IMR-90 (cell line): Measurements from ENCODE around the gene RCBTB1. TPM values are rescaled to one million over a fixed set of nuclear protein-coding genes. Genes with fewer than 3 reads are reported as not detected.

Source experiments
- ATAC-seq: fragments of 200-7000 bp; cut with Tn5 transposase; 2 replicates; pipeline ENCODE4 v1.9.1; 2020; ENCODE audit warnings: low read depth, mild to moderate bottlenecking, moderate library complexity
- BruUV-seq: library from RNA; stranded (reverse); fragments of 400-500 nt; replicated peaks from 2 replicates; lab custom pipeline; 2021; lab: Mats Ljungman, UMichigan
- CTCF ChIA-PET: fragments of 300-600 bp; formaldehyde crosslinking; extraction: SDS; loops from one replicate; lab custom pipeline; 2021; ENCODE audit warnings: antibody characterized with exemption; lab: Yijun Ruan, JAX
- POLR2A ChIA-PET: fragments of 300-600 bp; sonication (Branson Sonifier 250); formaldehyde crosslinking; loops from one replicate; lab custom pipeline; 2022; ENCODE audit warnings: antibody characterized with exemption; ENCODE audit not compliant: unreplicated experiment; lab: Charles Lee
- DNase-seq: peaks from one replicate; pipeline ENCODE4 v3.0.0; 2013
- H2AFZ ChIP-seq: replicated peaks from 2 replicates; pipeline ENCODE3; 2013; ENCODE audit warnings: low read length, mild to moderate bottlenecking; ENCODE audit not compliant: poor library complexity
- H2AK5ac ChIP-seq: 2 replicates; pipeline ENCODE4 v1.6.1; 2013; ENCODE audit warnings: low read depth, low read length, inconsistent platforms
- H2AK9ac ChIP-seq: replicated peaks from 2 replicates; pipeline ENCODE3; 2013; ENCODE audit warnings: mild to moderate bottlenecking, low read depth, low read length, moderate library complexity; ENCODE audit not compliant: poor library complexity
- H2BK120ac ChIP-seq: 2 replicates; pipeline ENCODE4 v1.6.1; 2013; ENCODE audit warnings: low read depth, low read length, inconsistent platforms
- H2BK15ac ChIP-seq: 3 replicates; pipeline ENCODE4 v1.6.1; 2013; ENCODE audit warnings: low read depth, low read length, inconsistent platforms
- H2BK20ac ChIP-seq: 2 replicates; pipeline ENCODE4 v1.6.1; 2013; ENCODE audit warnings: low read depth, mild to moderate bottlenecking, inconsistent platforms, low read length, moderate library complexity
- H2BK5ac ChIP-seq: 2 replicates; pipeline ENCODE4 v1.6.1; 2013; ENCODE audit warnings: mild to moderate bottlenecking, low read depth, low read length, inconsistent platforms; ENCODE audit not compliant: poor library complexity, severe bottlenecking
- H3K14ac ChIP-seq: replicated peaks from 2 replicates; pipeline ENCODE4 v1.6.1; 2013; ENCODE audit warnings: low read depth, low read length, inconsistent platforms
- H3K18ac ChIP-seq: 2 replicates; pipeline ENCODE4 v1.6.1; 2013; ENCODE audit warnings: low read depth, low read length, control low read depth
- H3K23ac ChIP-seq: 2 replicates; pipeline ENCODE4 v1.6.1; 2013; ENCODE audit warnings: low read depth, low read length, inconsistent platforms
- H3K27ac ChIP-seq: 2 replicates; pipeline ENCODE4 v1.5.1; 2013; ENCODE audit warnings: mild to moderate bottlenecking, control low read depth, low read length; ENCODE audit not compliant: insufficient read depth
- H3K27me3 ChIP-seq: 2 replicates; pipeline ENCODE4 v1.6.1; 2013; ENCODE audit warnings: low read length; ENCODE audit not compliant: control insufficient read depth, insufficient read depth
- H3K36me3 ChIP-seq: 2 replicates; pipeline ENCODE4 v1.6.1; 2013; ENCODE audit warnings: low read length, mixed read lengths; ENCODE audit not compliant: control insufficient read depth, insufficient read depth
- H3K4ac ChIP-seq: 2 replicates; pipeline ENCODE4 v1.6.1; 2013; ENCODE audit warnings: low read depth, low read length, inconsistent platforms
- H3K4me1 ChIP-seq: 2 replicates; pipeline ENCODE4 v1.6.1; 2013; ENCODE audit warnings: low read length, mixed read lengths; ENCODE audit not compliant: control insufficient read depth, insufficient read depth
- H3K4me2 ChIP-seq: 2 replicates; pipeline ENCODE4 v1.6.1; 2013; ENCODE audit warnings: low read depth, mild to moderate bottlenecking, control low read depth, low read length, moderate library complexity
- H3K4me3 ChIP-seq: 2 replicates; pipeline ENCODE4 v1.5.1; 2013; ENCODE audit warnings: low read depth, mild to moderate bottlenecking, control low read depth, low read length, moderate library complexity; ENCODE audit not compliant: insufficient read depth
- H3K56ac ChIP-seq: 2 replicates; pipeline ENCODE4 v1.6.1; 2013; ENCODE audit warnings: low read length, inconsistent platforms; ENCODE audit not compliant: insufficient read depth; ENCODE audit errors: extremely low read depth
- H3K79me1 ChIP-seq, 2 experiments: 2 replicates each; pipeline ENCODE4 v1.6.1; 2013; ENCODE audit warnings: low read length in 2 of 2, inconsistent platforms in 1 of 2, low read depth in 1 of 2
- H3K9ac ChIP-seq: 2 replicates; pipeline ENCODE4 v1.6.1; 2013; ENCODE audit warnings: low read depth, low read length, control low read depth
- H3K9me1 ChIP-seq: 2 replicates; pipeline ENCODE4 v1.6.1; 2013; ENCODE audit warnings: low read length, inconsistent platforms; ENCODE audit not compliant: insufficient read depth
- H3K9me3 ChIP-seq: 2 replicates; pipeline ENCODE4 v1.6.1; 2013; ENCODE audit warnings: low read length; ENCODE audit not compliant: control insufficient read depth, insufficient read depth
- H4K20me1 ChIP-seq: 2 replicates; pipeline ENCODE4 v1.6.1; 2013; ENCODE audit warnings: low read length, inconsistent platforms; ENCODE audit not compliant: insufficient read depth
- H4K5ac ChIP-seq: 2 replicates; pipeline ENCODE4 v1.6.1; 2013; ENCODE audit warnings: mild to moderate bottlenecking, low read depth, low read length, control low read depth
- H4K8ac ChIP-seq, 2 experiments: 2 replicates each; pipeline ENCODE4 v1.6.1; 2013; ENCODE audit warnings: low read depth in 2 of 2, low read length in 2 of 2, control low read depth in 1 of 2, inconsistent platforms in 1 of 2
- H4K91ac ChIP-seq: 2 replicates; pipeline ENCODE4 v1.6.1; 2013; ENCODE audit warnings: low read depth, low read length, inconsistent platforms; ENCODE audit not compliant: insufficient read depth
- BHLHE40 ChIP-seq: fragments of 150-350 bp; IDR thresholded peaks from 2 replicates; pipeline ENCODE4 v1.6.1; 2016; ENCODE audit warnings: mild to moderate bottlenecking, low read depth, low read length
- CEBPB ChIP-seq: IDR thresholded peaks from 2 replicates; pipeline ENCODE4 v1.6.1; 2012; ENCODE audit warnings: low read depth, low read length, improper control_type of control experiment
- CHD1 ChIP-seq: IDR thresholded peaks from 2 replicates; pipeline ENCODE4 v1.6.1; 2012; ENCODE audit warnings: low read depth, low read length, improper control_type of control experiment
- CTCF ChIP-seq: conservative IDR thresholded peaks from 2 replicates; pipeline ENCODE4 v1.5.1; 2012; ENCODE audit warnings: mild to moderate bottlenecking, low read depth, low read length, improper control_type of control experiment
- ELK1 ChIP-seq: fragments of 150-350 bp; IDR thresholded peaks from 2 replicates; pipeline ENCODE4 v1.6.1; 2016; ENCODE audit warnings: low read depth, mild to moderate bottlenecking, low read length, moderate library complexity, borderline replicate concordance
- FOS ChIP-seq: fragments of 150-350 bp; IDR thresholded peaks from 2 replicates; pipeline ENCODE4 v1.6.1; 2016; ENCODE audit warnings: low read depth, low read length
- MAFK ChIP-seq: IDR thresholded peaks from 2 replicates; pipeline ENCODE4 v1.6.1; 2012; ENCODE audit warnings: low read depth, low read length, improper control_type of control experiment
- MAZ ChIP-seq: IDR thresholded peaks from 2 replicates; pipeline ENCODE4 v1.6.1; 2012; ENCODE audit warnings: low read depth, mild to moderate bottlenecking, low read length, improper control_type of control experiment, moderate library complexity, borderline replicate concordance
- MXI1 ChIP-seq: IDR thresholded peaks from 2 replicates; pipeline ENCODE4 v1.6.1; 2012; ENCODE audit warnings: low read depth, mild to moderate bottlenecking, low read length, moderate library complexity, borderline replicate concordance
- NFE2L2 ChIP-seq: fragments of 150-350 bp; IDR thresholded peaks from 2 replicates; pipeline ENCODE4 v1.6.1; 2016; ENCODE audit warnings: low read depth, mild to moderate bottlenecking, low read length
- POLR2A ChIP-seq: IDR thresholded peaks from 2 replicates; pipeline ENCODE4 v1.6.1; 2012; ENCODE audit warnings: mild to moderate bottlenecking, low read depth, low read length
- RAD21 ChIP-seq: IDR thresholded peaks from 2 replicates; pipeline ENCODE4 v1.6.1; 2012; ENCODE audit warnings: low read length, improper control_type of control experiment
- RCOR1 ChIP-seq: IDR thresholded peaks from 2 replicates; pipeline ENCODE4 v1.6.1; 2012; ENCODE audit warnings: mild to moderate bottlenecking, low read length, improper control_type of control experiment; ENCODE audit not compliant: insufficient replicate concordance
- RFX5 ChIP-seq: IDR thresholded peaks from 2 replicates; pipeline ENCODE4 v1.8.0; 2012; ENCODE audit warnings: low read depth, mild to moderate bottlenecking, low read length, moderate library complexity
- SMC3 ChIP-seq: fragments of 150-350 bp; IDR thresholded peaks from 2 replicates; pipeline ENCODE4 v1.6.1; 2016; ENCODE audit warnings: low read depth, mild to moderate bottlenecking, antibody characterized with exemption, low read length, moderate library complexity
- USF2 ChIP-seq: fragments of 150-350 bp; IDR thresholded peaks from 2 replicates; pipeline ENCODE4 v1.6.1; 2017; ENCODE audit warnings: mild to moderate bottlenecking, antibody characterized with exemption, low read length, low read depth
- WGBS, 2 experiments: methylation state at CpG; one replicate each; pipeline versions ENCODE4 v1.1.5 to v1.1.7; 2013; ENCODE audit warnings: missing lambda C conversion rate in 2 of 2; ENCODE audit not compliant: insufficient read length in 1 of 2; ENCODE audit errors: extremely low coverage in 2 of 2; 5-methylcytosine and 5-hydroxymethylcytosine counted together
- dilution Hi-C: fragments of 300-500 bp; cut with HindIII; formaldehyde crosslinking; loops from one replicate; pipeline ENCODE4 v1.14.3; 2018; ENCODE audit warnings: low sequenced_read_pairs; ENCODE audit not compliant: unreplicated experiment
- in situ Hi-C: fragments of 300-500 bp; cut with MboI; formaldehyde crosslinking; loops from 3 replicates; pipeline ENCODE4 v1.14.3; 2019; ENCODE audit warnings: low sequenced_read_pairs, inconsistent platforms, mixed read lengths
- intact Hi-C: fragments of 100-400 bp; cut with micrococcal nuclease; formaldehyde crosslinking; loops from 2 replicates; pipeline ENCODE4 v1.10.0; 2022
- polyA plus RNA-seq, 3 experiments: library from polyadenylated mRNA; depleted of rRNA; stranded (reverse); fragments of >200 nt; gene quantifications; 2 replicates each; pipeline ENCODE4 v1.2.3, GENCODE V29; 2012; ENCODE audit warnings: low replicate concordance in 1 of 3
- total RNA-seq: library from RNA; depleted of rRNA; stranded (reverse); fragments of >200 nt; gene quantifications from 2 replicates; pipeline ENCODE4 v1.2.3, GENCODE V29; 2012

The RCBTB1 gene
- total and polyA plus RNA-seq, 2 of the 4 experiments (the other 2 are of a cell fraction), result 11.3 to 11.6 TPM

GRCh38 chr13:49550942-49551644 lies 34.3 kb downstream of the RCBTB1 start:
- ChIA-PET CTCF (no interaction called here), POLR2A (no interaction called here)
- Histone ChIP-seq H2BK120ac (no peak overlapping the region), H3K27me3 (no peaks in the 10 kb centered on the region), H3K36me3 (peaks cover 26% of the 10 kb centered on the region), H3K14ac (no peak overlapping the region), H2AK9ac (no peak overlapping the region), H4K20me1 (no peaks in the 10 kb centered on the region), H3K9me1 (no peaks in the 10 kb centered on the region; the same call in 1 of the 2 replicates), H2AK5ac (no peak overlapping the region), H3K4me1 (no peaks in the 10 kb centered on the region), H3K18ac (no peak overlapping the region), H3K27ac (no peak overlapping the region), H3K56ac (no peak overlapping the region), H3K9me3 (no peaks in the 10 kb centered on the region), H3K23ac (no peak overlapping the region), H4K91ac (no peak overlapping the region), H3K79me1 (peaks cover 0 to 4% of the 10 kb centered on the region in 2 experiments; a peak in 2 of 4 replicates), H2BK5ac (no peak overlapping the region), H3K4ac (no peak overlapping the region), H2BK15ac (no peak overlapping the region), H4K8ac (no peak overlapping the region), H4K5ac (no peak overlapping the region), H3K4me2 (no peak overlapping the region), H2BK20ac (no peak overlapping the region), H2AFZ (no peak overlapping the region), H3K9ac (no peak overlapping the region), H3K4me3 (no peak overlapping the region)
- DNase-seq (no peak), ATAC-seq (no peak)
- no TSS peak for BruUV-seq
- in situ Hi-C loops, result no loop called here
- 90% methylated on average over 3 of the region's 10 CpGs; no CpG with 5 or more reads in 1 of the 2 experiments for WGBS, 2 experiments
- no peak for TF ChIP-seq CTCF
- TF ChIP-seq BHLHE40, result no peak
- no peak for TF ChIP-seq USF2
- TF ChIP-seq MAZ, result no peak
- TF ChIP-seq RAD21, result no peak
- no peak for TF ChIP-seq CHD1
- TF ChIP-seq SMC3, result no peak
- no peak for TF ChIP-seq RCOR1
- no peak for TF ChIP-seq MXI1
- no peak for TF ChIP-seq ELK1
- no peak for TF ChIP-seq POLR2A
- TF ChIP-seq CEBPB, result no peak
- TF ChIP-seq RFX5, result no peak
- TF ChIP-seq NFE2L2, result no peak
- TF ChIP-seq FOS, result no peak
- no peak for TF ChIP-seq MAFK
- intact Hi-C loops, result no loop called here
- dilution Hi-C loops, result no loop called here
